HepG2 (cell line): ENCODE results near the gene KRTAP5-1. TPM values are rescaled to one million over a fixed set of nuclear protein-coding genes. Genes with fewer than 3 reads are reported as not detected.

ENCODE experiments used
- CREM ChIP-seq, 2 experiments: sonication (generic) in 1 of 2; formaldehyde crosslinking in 1 of 2; IDR thresholded peaks; 2 replicates each; pipeline versions ENCODE4 v1.4.0 to v1.6.1; 2016 to 2020; ENCODE audit warnings: antibody characterized with exemption in 1 of 2, mild to moderate bottlenecking in 1 of 2, missing genetic modification reagents in 1 of 2
- DMTF1 ChIP-seq: sonication (generic); formaldehyde crosslinking; IDR thresholded peaks from 2 replicates; pipeline ENCODE4 v1.4.0; 2020; ENCODE audit warnings: mild to moderate bottlenecking, missing genetic modification reagents
- HNF4G ChIP-seq, 2 experiments: sonication (generic) in 1 of 2; formaldehyde crosslinking in 1 of 2; IDR thresholded peaks; 2 replicates each; pipeline versions ENCODE4 v1.4.0 to v1.6.1; 2011 to 2020; ENCODE audit warnings: borderline replicate concordance in 2 of 2, low read depth in 2 of 2, mild to moderate bottlenecking in 2 of 2, low read length in 1 of 2, missing genetic modification reagents in 1 of 2, moderate library complexity in 1 of 2
- KLF15 ChIP-seq: sonication (generic); formaldehyde crosslinking; IDR thresholded peaks from 2 replicates; pipeline ENCODE4 v1.8.1; 2023; ENCODE audit warnings: borderline replicate concordance, mild to moderate bottlenecking, inconsistent platforms, missing genetic modification reagents, mixed read lengths
- ZBTB14 ChIP-seq: sonication (generic); formaldehyde crosslinking; IDR thresholded peaks from 2 replicates; pipeline ENCODE4 v1.4.0; 2020; ENCODE audit warnings: missing genetic modification reagents
- ZNF280B ChIP-seq: sonication (generic); formaldehyde crosslinking; IDR thresholded peaks from 2 replicates; pipeline ENCODE4 v1.5.0; 2020; ENCODE audit warnings: missing genetic modification reagents, mild to moderate bottlenecking, borderline replicate concordance
- ZNF432 ChIP-seq: sonication (generic); formaldehyde crosslinking; IDR thresholded peaks from 2 replicates; pipeline ENCODE4 v1.5.0; 2020; ENCODE audit warnings: missing genetic modification reagents, mild to moderate bottlenecking, borderline replicate concordance
- polyA plus RNA-seq, 8 experiments: library from polyadenylated mRNA; depleted of rRNA in 3 of 8; stranded (reverse) in 7 of 8; unstranded in 1 of 8; fragments of >200 nt; fragmentation: Illumina TruSeq in 4 of 8; extraction: Trizol in 4 of 8; gene quantifications; 2 replicates each; pipeline versions ENCODE4 v1.2.1 to v1.2.3, GENCODE V29; 2011 to 2016; ENCODE audit warnings: low read depth in 4 of 8, missing spikeins in 1 of 8, mixed read lengths in 1 of 8; ENCODE audit not compliant: insufficient read depth in 1 of 8
- total RNA-seq, 5 experiments: library from RNA; depleted of rRNA; stranded (reverse); fragments of >200 nt; fragmentation: Illumina TruSeq; extraction: Trizol; gene quantifications; 2 replicates each; pipeline ENCODE4 v1.2.3, GENCODE V29; 2016; ENCODE audit warnings: low read depth in 1 of 5

The KRTAP5-1 gene
- total and polyA plus RNA-seq, 2 of the 13 experiments (the other 11 are each of a cell fraction or from before 2014, with no cell fraction given) = not detected

GRCh38 chr11:1540074-1540473, 45.0 kb downstream of the KRTAP5-1 start (continued):
- TF ChIP-seq ZNF280B (CRISPR knock-in tag) (no peak), CREM (IDR thresholded peaks at IDR 0.05) (no peak), CREM (CRISPR knock-in tag; IDR thresholded peaks at IDR 0.05) (no peak), DMTF1 (CRISPR knock-in tag) (no peak), KLF15 (CRISPR knock-in tag) (no peak), HNF4G (IDR thresholded peaks at IDR 0.05; ENCODE audit: borderline replicate concordance, low read depth, low read length) (no peak), HNF4G (CRISPR knock-in tag; IDR thresholded peaks at IDR 0.05; ENCODE audit: borderline replicate concordance, low read depth) (no peak), ZNF432 (no peak), ZBTB14 (CRISPR knock-in tag) (no peak)
